SK-N-SH treated with all-trans-retinoic acid at 6 μM for 48 hours (cell line): Measurements from ENCODE around the gene NLGN4X.

Source experiments
- ATAC-seq: fragments of 200-7000 bp; cut with Tn5 transposase; 3 replicates; pipeline ENCODE4 v1.9.1; 2020; ENCODE audit warnings: mild to moderate bottlenecking, moderate library complexity
- ARNTL ChIP-seq: fragments of 450-650 bp; formaldehyde crosslinking; IDR thresholded peaks from 2 replicates; pipeline ENCODE4 v1.5.0; 2020; ENCODE audit warnings: low read depth, mild to moderate bottlenecking, moderate library complexity, borderline replicate concordance
- CSDC2 ChIP-seq: fragments of 250-450 bp; sonication (Bioruptor Pico); IDR thresholded peaks from 2 replicates; pipeline ENCODE4 v1.5.0; 2020; ENCODE audit warnings: mild to moderate bottlenecking, moderate library complexity
- ESRRG ChIP-seq: fragments of 250-450 bp; sonication (Bioruptor Pico); IDR thresholded peaks from 2 replicates; pipeline ENCODE4 v1.6.1; 2021; ENCODE audit warnings: mild to moderate bottlenecking
- GLIS3 ChIP-seq: fragments of 250-450 bp; sonication (Bioruptor Pico); IDR thresholded peaks from 2 replicates; pipeline ENCODE4 v1.5.0; 2020; ENCODE audit warnings: mild to moderate bottlenecking, moderate library complexity
- ISL1 ChIP-seq: fragments of 250-450 bp; sonication (Bioruptor Pico); IDR thresholded peaks from 2 replicates; pipeline ENCODE4 v2.1.2; 2022; ENCODE audit warnings: mild to moderate bottlenecking, moderate library complexity
- OSR1 ChIP-seq: fragments of 250-450 bp; sonication (Bioruptor Pico); IDR thresholded peaks from 2 replicates; pipeline ENCODE4 v1.8.0; 2022; ENCODE audit warnings: moderate library complexity, mild to moderate bottlenecking, inconsistent platforms
- PPARA ChIP-seq: fragments of 250-450 bp; sonication (Bioruptor Pico); IDR thresholded peaks from 2 replicates; pipeline ENCODE4 v1.5.0; 2020; ENCODE audit warnings: mild to moderate bottlenecking, borderline replicate concordance
- SNAI2 ChIP-seq: fragments of 250-450 bp; sonication (Bioruptor Pico); IDR thresholded peaks from 2 replicates; pipeline ENCODE4 v1.5.0; 2020; ENCODE audit warnings: mild to moderate bottlenecking, moderate library complexity
- TCF4 ChIP-seq: fragments of 250-450 bp; sonication (Bioruptor Pico); IDR thresholded peaks from 2 replicates; pipeline ENCODE4 v1.8.0; 2021; ENCODE audit warnings: mild to moderate bottlenecking, moderate library complexity, borderline replicate concordance
- ZC3H10 ChIP-seq: fragments of 250-450 bp; sonication (Bioruptor Pico); IDR thresholded peaks from 2 replicates; pipeline ENCODE4 v1.5.1; 2021; ENCODE audit warnings: mild to moderate bottlenecking, moderate library complexity
- ZFP3 ChIP-seq: fragments of 250-450 bp; sonication (Bioruptor Pico); IDR thresholded peaks from 2 replicates; pipeline ENCODE4 v1.5.0; 2020; ENCODE audit warnings: mild to moderate bottlenecking, moderate library complexity
- ZFP30 ChIP-seq: fragments of 450-650 bp; formaldehyde crosslinking; IDR thresholded peaks from 2 replicates; pipeline ENCODE4 v1.5.0; 2022; ENCODE audit warnings: mild to moderate bottlenecking, moderate library complexity
- ZNF565 ChIP-seq: fragments of 450-650 bp; formaldehyde crosslinking; conservative IDR thresholded peaks from 2 replicates; pipeline ENCODE4 v1.5.0; 2020; ENCODE audit warnings: low read depth, mild to moderate bottlenecking, moderate library complexity
- ZNF70 ChIP-seq: fragments of 450-650 bp; formaldehyde crosslinking; IDR thresholded peaks from 2 replicates; pipeline ENCODE4 v1.5.0; 2020; ENCODE audit warnings: mild to moderate bottlenecking, moderate library complexity
- ZNF8 ChIP-seq: fragments of 450-650 bp; formaldehyde crosslinking; IDR thresholded peaks from 2 replicates; pipeline ENCODE4 v1.5.0; 2020; ENCODE audit warnings: mild to moderate bottlenecking, moderate library complexity
- TF ChIP-seq, protein P1 (sequence below): fragments of 250-450 bp; sonication (Bioruptor Pico); IDR thresholded peaks from 2 replicates; pipeline ENCODE4 v1.5.0; 2020; ENCODE audit warnings: mild to moderate bottlenecking, moderate library complexity
- TF ChIP-seq, protein P2 (sequence below): fragments of 250-450 bp; sonication (Bioruptor Pico); IDR thresholded peaks from 2 replicates; pipeline ENCODE4 v1.5.1; 2021; ENCODE audit warnings: mild to moderate bottlenecking, moderate library complexity
- TF ChIP-seq, protein P3 (sequence below): fragments of 250-450 bp; sonication (Bioruptor Pico); IDR thresholded peaks from 2 replicates; pipeline ENCODE4 v1.5.1; 2020; ENCODE audit warnings: low read depth, mild to moderate bottlenecking, moderate library complexity
- TF ChIP-seq, protein P4 (sequence below): fragments of 250-450 bp; sonication (Bioruptor Pico); IDR thresholded peaks from 2 replicates; pipeline ENCODE4 v1.8.0; 2020; ENCODE audit warnings: mild to moderate bottlenecking, moderate library complexity, borderline replicate concordance
- TF ChIP-seq, protein P5 (sequence below): fragments of 250-450 bp; sonication (Bioruptor Pico); IDR thresholded peaks from 2 replicates; pipeline ENCODE4 v1.8.0; 2021; ENCODE audit warnings: low read depth, mild to moderate bottlenecking, moderate library complexity, borderline replicate concordance

The NLGN4X gene

DNA sequence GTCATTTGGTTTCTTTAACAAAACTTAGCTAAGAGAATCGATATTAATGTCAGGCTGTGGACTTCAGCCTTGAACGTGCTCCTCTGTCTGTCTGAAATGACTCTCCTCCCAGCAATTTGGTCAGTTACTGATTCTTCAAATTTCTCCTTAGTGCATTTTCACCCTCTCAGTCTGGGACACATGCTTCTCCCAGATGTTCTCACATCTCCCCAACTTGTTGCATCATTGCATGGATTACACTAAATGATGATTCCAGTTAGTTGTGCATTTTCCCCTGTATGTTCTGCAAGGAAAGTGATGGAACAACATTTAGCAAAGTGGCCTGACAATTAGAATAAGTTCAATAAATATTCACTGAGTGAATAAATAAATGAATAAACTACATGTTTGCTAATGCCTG, 94.4 kb downstream of the NLGN4X start:
- TF ChIP-seq SNAI2 (CRISPR knock-in tag) (no peak), ZFP3 (no peak), ESRRG (no peak), TCF4 (CRISPR knock-in tag) (no peak), ISL1 (CRISPR knock-in tag) (no peak), ZNF8 (no peak), ZC3H10 (CRISPR knock-in tag) (no peak), PPARA (CRISPR knock-in tag) (no peak), GLIS3 (CRISPR knock-in tag) (no peak), ZFP30 (CRISPR knock-in tag) (no peak)
- TF ChIP-seq, protein P1, sequence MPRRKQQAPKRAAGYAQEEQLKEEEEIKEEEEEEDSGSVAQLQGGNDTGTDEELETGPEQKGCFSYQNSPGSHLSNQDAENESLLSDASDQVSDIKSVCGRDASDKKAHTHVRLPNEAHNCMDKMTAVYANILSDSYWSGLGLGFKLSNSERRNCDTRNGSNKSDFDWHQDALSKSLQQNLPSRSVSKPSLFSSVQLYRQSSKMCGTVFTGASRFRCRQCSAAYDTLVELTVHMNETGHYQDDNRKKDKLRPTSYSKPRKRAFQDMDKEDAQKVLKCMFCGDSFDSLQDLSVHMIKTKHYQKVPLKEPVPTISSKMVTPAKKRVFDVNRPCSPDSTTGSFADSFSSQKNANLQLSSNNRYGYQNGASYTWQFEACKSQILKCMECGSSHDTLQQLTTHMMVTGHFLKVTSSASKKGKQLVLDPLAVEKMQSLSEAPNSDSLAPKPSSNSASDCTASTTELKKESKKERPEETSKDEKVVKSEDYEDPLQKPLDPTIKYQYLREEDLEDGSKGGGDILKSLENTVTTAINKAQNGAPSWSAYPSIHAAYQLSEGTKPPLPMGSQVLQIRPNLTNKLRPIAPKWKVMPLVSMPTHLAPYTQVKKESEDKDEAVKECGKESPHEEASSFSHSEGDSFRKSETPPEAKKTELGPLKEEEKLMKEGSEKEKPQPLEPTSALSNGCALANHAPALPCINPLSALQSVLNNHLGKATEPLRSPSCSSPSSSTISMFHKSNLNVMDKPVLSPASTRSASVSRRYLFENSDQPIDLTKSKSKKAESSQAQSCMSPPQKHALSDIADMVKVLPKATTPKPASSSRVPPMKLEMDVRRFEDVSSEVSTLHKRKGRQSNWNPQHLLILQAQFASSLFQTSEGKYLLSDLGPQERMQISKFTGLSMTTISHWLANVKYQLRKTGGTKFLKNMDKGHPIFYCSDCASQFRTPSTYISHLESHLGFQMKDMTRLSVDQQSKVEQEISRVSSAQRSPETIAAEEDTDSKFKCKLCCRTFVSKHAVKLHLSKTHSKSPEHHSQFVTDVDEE: no peak
- ATAC-seq: no peak

DNA sequence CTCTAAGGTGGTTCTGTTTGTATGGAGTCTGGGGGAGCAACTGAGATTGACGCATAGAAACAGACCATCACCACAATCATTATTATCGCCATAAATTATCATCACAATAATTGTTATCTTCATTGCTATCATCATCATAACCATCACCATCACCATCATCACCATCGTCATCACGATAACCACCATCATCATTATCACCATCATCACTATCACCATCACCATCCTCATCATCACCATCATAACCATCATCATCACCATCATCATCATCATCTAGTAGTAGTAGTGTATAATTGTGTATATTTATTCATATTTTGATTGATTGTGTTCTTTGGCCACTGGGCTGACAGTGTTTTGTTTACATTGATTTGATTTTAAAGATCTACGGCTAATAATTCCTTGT, 95.7 kb downstream of the NLGN4X start:
- ATAC-seq: no peak
- no peak for TF ChIP-seq ZNF565 (CRISPR knock-in tag)
- TF ChIP-seq, protein P2, sequence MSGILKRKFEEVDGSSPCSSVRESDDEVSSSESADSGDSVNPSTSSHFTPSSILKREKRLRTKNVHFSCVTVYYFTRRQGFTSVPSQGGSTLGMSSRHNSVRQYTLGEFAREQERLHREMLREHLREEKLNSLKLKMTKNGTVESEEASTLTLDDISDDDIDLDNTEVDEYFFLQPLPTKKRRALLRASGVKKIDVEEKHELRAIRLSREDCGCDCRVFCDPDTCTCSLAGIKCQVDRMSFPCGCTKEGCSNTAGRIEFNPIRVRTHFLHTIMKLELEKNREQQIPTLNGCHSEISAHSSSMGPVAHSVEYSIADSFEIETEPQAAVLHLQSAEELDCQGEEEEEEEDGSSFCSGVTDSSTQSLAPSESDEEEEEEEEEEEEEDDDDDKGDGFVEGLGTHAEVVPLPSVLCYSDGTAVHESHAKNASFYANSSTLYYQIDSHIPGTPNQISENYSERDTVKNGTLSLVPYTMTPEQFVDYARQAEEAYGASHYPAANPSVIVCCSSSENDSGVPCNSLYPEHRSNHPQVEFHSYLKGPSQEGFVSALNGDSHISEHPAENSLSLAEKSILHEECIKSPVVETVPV (CRISPR knock-in tag): no peak
- TF ChIP-seq, protein P3, sequence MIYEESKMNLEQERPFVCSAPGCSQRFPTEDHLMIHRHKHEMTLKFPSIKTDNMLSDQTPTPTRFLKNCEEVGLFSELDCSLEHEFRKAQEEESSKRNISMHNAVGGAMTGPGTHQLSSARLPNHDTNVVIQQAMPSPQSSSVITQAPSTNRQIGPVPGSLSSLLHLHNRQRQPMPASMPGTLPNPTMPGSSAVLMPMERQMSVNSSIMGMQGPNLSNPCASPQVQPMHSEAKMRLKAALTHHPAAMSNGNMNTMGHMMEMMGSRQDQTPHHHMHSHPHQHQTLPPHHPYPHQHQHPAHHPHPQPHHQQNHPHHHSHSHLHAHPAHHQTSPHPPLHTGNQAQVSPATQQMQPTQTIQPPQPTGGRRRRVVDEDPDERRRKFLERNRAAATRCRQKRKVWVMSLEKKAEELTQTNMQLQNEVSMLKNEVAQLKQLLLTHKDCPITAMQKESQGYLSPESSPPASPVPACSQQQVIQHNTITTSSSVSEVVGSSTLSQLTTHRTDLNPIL (CRISPR knock-in tag): no peak

DNA sequence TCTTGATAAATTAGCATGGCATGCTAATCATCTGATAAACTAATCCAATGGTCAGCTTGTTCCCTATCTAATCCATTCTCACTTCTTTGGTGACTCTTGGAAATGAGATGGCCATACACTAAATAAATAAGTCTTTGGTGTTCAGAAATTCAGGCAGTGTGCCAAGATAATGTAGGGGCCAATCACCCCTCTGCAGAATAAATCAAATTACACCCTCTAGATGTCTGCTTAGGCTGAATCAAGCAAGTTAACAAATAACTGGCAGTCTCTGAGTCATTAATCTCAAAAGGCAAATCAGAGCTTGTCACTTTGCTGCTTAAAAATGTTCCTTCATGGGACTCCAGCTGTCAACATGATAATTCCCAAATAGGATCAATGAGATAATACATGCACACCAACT, 97.4 kb downstream of the NLGN4X start:
- ATAC-seq: no peak
- TF ChIP-seq TCF4 (CRISPR knock-in tag) (no peak), PPARA (CRISPR knock-in tag) (no peak), ARNTL (no peak), CSDC2 (CRISPR knock-in tag) (no peak), ZC3H10 (CRISPR knock-in tag) (no peak), OSR1 (CRISPR knock-in tag) (no peak), ZNF565 (CRISPR knock-in tag) (no peak), SNAI2 (CRISPR knock-in tag) (no peak), ZFP30 (CRISPR knock-in tag) (no peak), GLIS3 (CRISPR knock-in tag) (no peak), ZNF8 (no peak), ZNF70 (CRISPR knock-in tag) (no peak), ZFP3 (no peak), ESRRG (no peak)
- TF ChIP-seq, protein P3 (CRISPR knock-in tag): no peak
- TF ChIP-seq, protein P4, sequence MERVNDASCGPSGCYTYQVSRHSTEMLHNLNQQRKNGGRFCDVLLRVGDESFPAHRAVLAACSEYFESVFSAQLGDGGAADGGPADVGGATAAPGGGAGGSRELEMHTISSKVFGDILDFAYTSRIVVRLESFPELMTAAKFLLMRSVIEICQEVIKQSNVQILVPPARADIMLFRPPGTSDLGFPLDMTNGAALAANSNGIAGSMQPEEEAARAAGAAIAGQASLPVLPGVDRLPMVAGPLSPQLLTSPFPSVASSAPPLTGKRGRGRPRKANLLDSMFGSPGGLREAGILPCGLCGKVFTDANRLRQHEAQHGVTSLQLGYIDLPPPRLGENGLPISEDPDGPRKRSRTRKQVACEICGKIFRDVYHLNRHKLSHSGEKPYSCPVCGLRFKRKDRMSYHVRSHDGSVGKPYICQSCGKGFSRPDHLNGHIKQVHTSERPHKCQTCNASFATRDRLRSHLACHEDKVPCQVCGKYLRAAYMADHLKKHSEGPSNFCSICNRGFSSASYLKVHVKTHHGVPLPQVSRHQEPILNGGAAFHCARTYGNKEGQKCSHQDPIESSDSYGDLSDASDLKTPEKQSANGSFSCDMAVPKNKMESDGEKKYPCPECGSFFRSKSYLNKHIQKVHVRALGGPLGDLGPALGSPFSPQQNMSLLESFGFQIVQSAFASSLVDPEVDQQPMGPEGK (CRISPR knock-in tag): no peak
- TF ChIP-seq, protein P2 (CRISPR knock-in tag): no peak
- TF ChIP-seq, protein P1: no peak
- TF ChIP-seq, protein P5, sequence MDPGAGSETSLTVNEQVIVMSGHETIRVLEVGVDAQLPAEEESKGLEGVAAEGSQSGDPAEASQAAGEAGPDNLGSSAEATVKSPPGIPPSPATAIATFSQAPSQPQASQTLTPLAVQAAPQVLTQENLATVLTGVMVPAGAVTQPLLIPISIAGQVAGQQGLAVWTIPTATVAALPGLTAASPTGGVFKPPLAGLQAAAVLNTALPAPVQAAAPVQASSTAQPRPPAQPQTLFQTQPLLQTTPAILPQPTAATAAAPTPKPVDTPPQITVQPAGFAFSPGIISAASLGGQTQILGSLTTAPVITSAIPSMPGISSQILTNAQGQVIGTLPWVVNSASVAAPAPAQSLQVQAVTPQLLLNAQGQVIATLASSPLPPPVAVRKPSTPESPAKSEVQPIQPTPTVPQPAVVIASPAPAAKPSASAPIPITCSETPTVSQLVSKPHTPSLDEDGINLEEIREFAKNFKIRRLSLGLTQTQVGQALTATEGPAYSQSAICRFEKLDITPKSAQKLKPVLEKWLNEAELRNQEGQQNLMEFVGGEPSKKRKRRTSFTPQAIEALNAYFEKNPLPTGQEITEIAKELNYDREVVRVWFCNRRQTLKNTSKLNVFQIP (CRISPR knock-in tag): no peak
